GM12878 (cell line): ENCODE data around the gene CERKL. TPM values are rescaled to one million over a fixed set of nuclear protein-coding genes. Genes with fewer than 3 reads are reported as not detected.

ENCODE experiments used
- BCL3 ChIP-seq: IDR thresholded peaks from 2 replicates; pipeline ENCODE4 v1.6.1; 2011; ENCODE audit warnings: borderline replicate concordance, low read depth, mild to moderate bottlenecking, moderate library complexity, low read length; ENCODE audit not compliant: insufficient read depth, poor library complexity, severe bottlenecking
- NBN ChIP-seq: fragments of 450-650 bp; IDR thresholded peaks from 2 replicates; pipeline ENCODE4 v1.6.1; 2016
- NRF1 ChIP-seq: conservative IDR thresholded peaks from 2 replicates; pipeline ENCODE4 v1.6.1; 2011; ENCODE audit warnings: mild to moderate bottlenecking, low read depth, low read length, improper control_type of control experiment
- polyA plus RNA-seq, 11 experiments: library from polyadenylated mRNA; depleted of rRNA in 4 of 11; unstranded in 6 of 11; stranded (reverse) in 5 of 11; fragments of >200 nt; fragmentation: Nextera tagmentation in 4 of 11; fragmentation: Illumina TruSeq in 1 of 11; extraction: Ambion mirVana in 4 of 11; extraction: Trizol in 1 of 11; gene quantifications; 1 replicate in 1 of 11; 2 replicates in 10 of 11; pipeline versions ENCODE4 v1.2.1 to v1.2.3, GENCODE V29; 2011 to 2016; ENCODE audit warnings: inconsistent platforms in 2 of 11, missing spikeins in 2 of 11, low read depth in 1 of 11
- total RNA-seq, 4 experiments: library from RNA; depleted of rRNA in 3 of 4; stranded (reverse); fragments of >200 nt in 3 of 4; fragmentation: Illumina TruSeq in 1 of 4; extraction: Trizol in 1 of 4; gene quantifications; 2 replicates each; pipeline versions ENCODE4 v1.2.1 to v1.2.3, GENCODE V29; 2013 to 2021
- TF ChIP-seq, protein P1 (sequence below): fragments of 150-350 bp; IDR thresholded peaks from 2 replicates; pipeline ENCODE4 v1.6.1; 2014; ENCODE audit warnings: mild to moderate bottlenecking, low read depth, low read length
- TF ChIP-seq, protein P2 (sequence below): fragments of 450-650 bp; IDR thresholded peaks from 2 replicates; pipeline ENCODE4 v1.6.1; 2017; ENCODE audit warnings: mild to moderate bottlenecking, moderate library complexity

CERKL gene
- total and polyA plus RNA-seq, 10 of the 15 experiments (the other 5 are each of a cell fraction or from before 2014, with no cell fraction given) = 0.05 to 23.0 (median 6.0) TPM; not detected in 2

DNA sequence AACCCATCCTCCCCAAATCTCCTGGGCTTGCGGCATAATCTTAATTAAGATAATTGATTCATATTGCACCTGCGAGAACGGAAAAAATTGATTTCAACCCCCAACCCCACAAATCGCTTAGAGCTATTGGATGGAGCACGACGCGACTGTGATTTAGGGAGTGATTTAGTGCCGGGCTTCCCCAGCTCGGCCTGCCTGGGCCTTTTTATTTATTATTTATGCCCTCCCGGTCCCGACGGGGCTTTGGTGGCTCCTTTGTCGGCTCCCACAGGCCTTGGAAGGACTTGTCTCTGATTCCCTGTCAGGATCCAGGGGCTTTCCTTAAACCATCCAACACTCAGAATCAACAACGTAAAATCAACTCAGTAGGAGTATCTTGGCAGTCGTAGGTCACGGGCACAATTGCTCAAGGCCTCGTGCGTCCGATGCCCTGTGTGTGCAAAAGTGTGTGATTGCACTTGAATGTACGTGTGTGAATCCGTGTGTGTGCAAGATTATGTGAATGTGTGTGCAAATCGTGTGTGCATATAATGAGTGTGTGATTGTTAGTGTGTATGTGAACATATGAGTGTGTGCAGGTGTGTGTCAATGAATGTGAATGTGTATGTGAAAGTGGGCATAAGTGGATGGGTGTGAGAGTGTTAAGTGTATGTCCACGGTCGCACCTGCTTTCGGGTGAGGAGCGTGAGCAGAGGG, 27.7 kb upstream of the CERKL start (continued):
- peak; percentile 86 for TF ChIP-seq BCL3
- TF ChIP-seq NRF1 = no peak
- TF ChIP-seq, protein P1, sequence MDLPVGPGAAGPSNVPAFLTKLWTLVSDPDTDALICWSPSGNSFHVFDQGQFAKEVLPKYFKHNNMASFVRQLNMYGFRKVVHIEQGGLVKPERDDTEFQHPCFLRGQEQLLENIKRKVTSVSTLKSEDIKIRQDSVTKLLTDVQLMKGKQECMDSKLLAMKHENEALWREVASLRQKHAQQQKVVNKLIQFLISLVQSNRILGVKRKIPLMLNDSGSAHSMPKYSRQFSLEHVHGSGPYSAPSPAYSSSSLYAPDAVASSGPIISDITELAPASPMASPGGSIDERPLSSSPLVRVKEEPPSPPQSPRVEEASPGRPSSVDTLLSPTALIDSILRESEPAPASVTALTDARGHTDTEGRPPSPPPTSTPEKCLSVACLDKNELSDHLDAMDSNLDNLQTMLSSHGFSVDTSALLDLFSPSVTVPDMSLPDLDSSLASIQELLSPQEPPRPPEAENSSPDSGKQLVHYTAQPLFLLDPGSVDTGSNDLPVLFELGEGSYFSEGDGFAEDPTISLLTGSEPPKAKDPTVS = no peak
- no peak for TF ChIP-seq NBN
- TF ChIP-seq, protein P2, sequence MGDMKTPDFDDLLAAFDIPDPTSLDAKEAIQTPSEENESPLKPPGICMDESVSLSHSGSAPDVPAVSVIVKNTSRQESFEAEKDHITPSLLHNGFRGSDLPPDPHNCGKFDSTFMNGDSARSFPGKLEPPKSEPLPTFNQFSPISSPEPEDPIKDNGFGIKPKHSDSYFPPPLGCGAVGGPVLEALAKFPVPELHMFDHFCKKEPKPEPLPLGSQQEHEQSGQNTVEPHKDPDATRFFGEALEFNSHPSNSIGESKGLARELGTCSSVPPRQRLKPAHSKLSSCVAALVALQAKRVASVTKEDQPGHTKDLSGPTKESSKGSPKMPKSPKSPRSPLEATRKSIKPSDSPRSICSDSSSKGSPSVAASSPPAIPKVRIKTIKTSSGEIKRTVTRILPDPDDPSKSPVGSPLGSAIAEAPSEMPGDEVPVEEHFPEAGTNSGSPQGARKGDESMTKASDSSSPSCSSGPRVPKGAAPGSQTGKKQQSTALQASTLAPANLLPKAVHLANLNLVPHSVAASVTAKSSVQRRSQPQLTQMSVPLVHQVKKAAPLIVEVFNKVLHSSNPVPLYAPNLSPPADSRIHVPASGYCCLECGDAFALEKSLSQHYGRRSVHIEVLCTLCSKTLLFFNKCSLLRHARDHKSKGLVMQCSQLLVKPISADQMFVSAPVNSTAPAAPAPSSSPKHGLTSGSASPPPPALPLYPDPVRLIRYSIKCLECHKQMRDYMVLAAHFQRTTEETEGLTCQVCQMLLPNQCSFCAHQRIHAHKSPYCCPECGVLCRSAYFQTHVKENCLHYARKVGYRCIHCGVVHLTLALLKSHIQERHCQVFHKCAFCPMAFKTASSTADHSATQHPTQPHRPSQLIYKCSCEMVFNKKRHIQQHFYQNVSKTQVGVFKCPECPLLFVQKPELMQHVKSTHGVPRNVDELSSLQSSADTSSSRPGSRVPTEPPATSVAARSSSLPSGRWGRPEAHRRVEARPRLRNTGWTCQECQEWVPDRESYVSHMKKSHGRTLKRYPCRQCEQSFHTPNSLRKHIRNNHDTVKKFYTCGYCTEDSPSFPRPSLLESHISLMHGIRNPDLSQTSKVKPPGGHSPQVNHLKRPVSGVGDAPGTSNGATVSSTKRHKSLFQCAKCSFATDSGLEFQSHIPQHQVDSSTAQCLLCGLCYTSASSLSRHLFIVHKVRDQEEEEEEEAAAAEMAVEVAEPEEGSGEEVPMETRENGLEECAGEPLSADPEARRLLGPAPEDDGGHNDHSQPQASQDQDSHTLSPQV = no peak
